Motor neuron (in vitro differentiated cells): Measurements from ENCODE around the gene RGSL1. TPM values are rescaled to one million over a fixed set of nuclear protein-coding genes. Genes with fewer than 3 reads are reported as not detected.

Experiments
- ATAC-seq, 8 experiments: fragments of 200-7000 bp; cut with Tn5 transposase; replicated peaks in 6 of 8; 2 replicates each; pipeline ENCODE4 v1.8.0; 2021; ENCODE audit warnings: mild to moderate bottlenecking in 8 of 8, moderate library complexity in 8 of 8
- H3K27ac ChIP-seq, 2 donors: fragments of 250-450 bp; sonication (Bioruptor Pico); 2 replicates each; pipeline ENCODE4 v1.9.0; 2021; ENCODE audit warnings: antibody characterized with exemption in 2 of 2, mild to moderate bottlenecking in 2 of 2, moderate library complexity in 1 of 2
- H3K4me1 ChIP-seq, 2 donors: fragments of 250-450 bp; sonication (Bioruptor Pico); replicated peaks in 1 of 2; 2 replicates each; pipeline ENCODE4 v1.6.1; 2021; ENCODE audit warnings: antibody characterized with exemption in 2 of 2, mild to moderate bottlenecking in 2 of 2, moderate library complexity in 1 of 2
- H3K4me3 ChIP-seq, 5 donors: fragments of 250-450 bp; sonication (Bioruptor Pico); 2 replicates each; pipeline ENCODE4 v1.9.0; 2021; ENCODE audit warnings: antibody characterized with exemption in 5 of 5, mild to moderate bottlenecking in 5 of 5, moderate library complexity in 4 of 5
- WGBS, 10 experiments: fragments of 450-650 bp; shearing (Covaris generic); methylation state at CpG; one replicate each; pipeline ENCODE4 v1.0.0; 2022; 5-methylcytosine and 5-hydroxymethylcytosine counted together
- in situ Hi-C, 9 experiments: fragments of 400-800 bp; cut with MboI; loops; one replicate each; pipeline ENCODE4 v1.15.0; 2021; ENCODE audit warnings: low sequenced_read_pairs in 9 of 9, low pct_unique_long_range_greater_than_20kb in 2 of 9; ENCODE audit not compliant: unreplicated experiment in 9 of 9
- total RNA-seq, 8 experiments: library from RNA; unstranded; fragments of 300-600 nt; gene quantifications; 2 replicates each; pipeline versions ENCODE4 v1.2.3 to v1.2.4, GENCODE V29; 2022

Gene RGSL1
- 1 to 10 TPM in 1 of 8 experiments, under 1 TPM in 4, not detected in 3; 0.17 to 2.2 (median 0.21) TPM for total RNA-seq

DNA sequence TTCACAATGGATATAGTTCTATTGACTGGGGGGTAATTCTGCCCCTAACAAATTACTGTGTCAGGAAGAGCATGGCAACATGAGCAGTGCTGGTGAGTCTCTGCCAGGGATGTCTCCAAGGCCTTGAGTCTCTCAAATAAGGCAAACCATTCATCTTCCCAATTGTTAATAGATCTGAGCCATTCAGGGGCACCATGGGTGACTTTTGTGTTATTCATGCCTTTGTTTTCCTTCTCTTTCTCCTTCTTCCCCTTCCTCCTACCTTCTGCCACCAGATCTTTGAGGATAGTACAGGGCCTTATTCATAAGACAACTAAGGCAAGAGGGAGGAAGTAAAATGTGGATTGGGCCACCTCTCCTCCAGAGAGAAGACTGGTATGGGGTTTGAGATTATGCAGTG lies at the start of gene RGSL1:
Gene RGSL1, plus strand, starts transcription at position 60 of the 400 bp plus-strand sequence. Its CDS starts 20 bp downstream, at position 80.
- Histone ChIP-seq H3K4me1 (no peaks in the 10 kb centered on the region), H3K27ac (no peak within 1 kb of the TSS), H3K4me3 (no peak within 1 kb of the TSS)
- in situ Hi-C loops = no loop called here
- no peak for ATAC-seq

DNA sequence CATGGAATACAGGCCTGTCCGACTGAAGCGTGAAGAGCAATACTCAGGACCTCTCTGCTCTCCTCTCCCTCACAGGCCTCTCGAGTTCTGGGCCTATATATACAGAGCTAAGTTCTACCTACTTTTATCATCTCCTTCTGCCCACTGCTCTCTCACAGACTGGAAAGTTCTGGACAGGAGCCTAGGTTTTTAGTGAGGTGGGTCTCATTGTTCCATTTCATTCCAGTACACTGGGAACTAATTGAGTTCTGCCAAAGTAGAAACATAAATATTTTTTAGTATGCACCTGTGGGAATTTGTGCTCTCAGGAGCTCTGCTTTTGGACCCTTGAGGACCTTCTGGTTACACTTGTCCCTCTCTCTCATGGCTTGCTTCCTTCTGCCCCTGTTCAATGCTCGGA lies 49.4 kb upstream of the RGSL1 start, which contains the start of gene TEDDM1:
Gene TEDDM1, minus strand, starts transcription at position 101 of the 400 bp plus-strand sequence. CDS start 182 bp downstream, outside the sequence.
- WGBS, 10 experiments = 80 to 100% (median 96%) methylated on average over 1 to 4 of the region's 4 CpGs; no CpG with 5 or more reads in 2 of the 10 experiments
- H3K4me1 ChIP-seq = no peaks in the 10 kb centered on the region
- H3K4me3 ChIP-seq = no peak within 1 kb of the TSS
- in situ Hi-C loops = loop anchor here in 1 of 9 experiments (5.0 kb wide), 1 partner anchor 318 kb away; no protein-coding TSS in a partner anchor
- no peak within 1 kb of the TSS for H3K27ac ChIP-seq
- ATAC-seq = no peak

DNA sequence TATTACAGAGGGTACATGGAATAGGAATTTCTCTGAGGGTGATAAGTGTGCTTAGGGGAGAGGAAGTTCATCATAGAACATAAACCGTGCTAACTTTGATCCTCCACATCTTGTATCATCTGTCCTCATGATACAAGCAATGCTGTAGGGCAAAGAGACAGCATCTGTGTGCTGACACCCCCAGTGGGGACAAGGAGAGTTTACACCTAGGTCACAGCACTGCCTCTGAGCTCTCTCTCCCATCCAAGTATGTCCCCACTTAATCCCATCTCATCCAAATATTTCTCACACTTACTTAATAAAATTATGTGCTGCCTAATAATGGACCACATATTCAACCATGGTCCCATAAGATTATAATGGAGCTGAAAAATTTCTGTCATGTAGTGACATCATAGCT lies 45.2 kb upstream of the RGSL1 start:
- no peak overlapping the region for H3K27ac ChIP-seq
- WGBS, 10 experiments = 33 to 88% (median 67%) methylated on average over 1 of the region's 1 CpG; no CpG with 5 or more reads in 3 of the 10 experiments
- H3K4me3 ChIP-seq = no peak overlapping the region
- peak in 1 of 8 experiments; percentile 76 for ATAC-seq
- in situ Hi-C loops = loop anchor here in 1 of 9 experiments (5.0 kb wide), 1 partner anchor 322 kb away; no protein-coding TSS in a partner anchor
- H3K4me1 ChIP-seq = no peaks in the 10 kb centered on the region

DNA sequence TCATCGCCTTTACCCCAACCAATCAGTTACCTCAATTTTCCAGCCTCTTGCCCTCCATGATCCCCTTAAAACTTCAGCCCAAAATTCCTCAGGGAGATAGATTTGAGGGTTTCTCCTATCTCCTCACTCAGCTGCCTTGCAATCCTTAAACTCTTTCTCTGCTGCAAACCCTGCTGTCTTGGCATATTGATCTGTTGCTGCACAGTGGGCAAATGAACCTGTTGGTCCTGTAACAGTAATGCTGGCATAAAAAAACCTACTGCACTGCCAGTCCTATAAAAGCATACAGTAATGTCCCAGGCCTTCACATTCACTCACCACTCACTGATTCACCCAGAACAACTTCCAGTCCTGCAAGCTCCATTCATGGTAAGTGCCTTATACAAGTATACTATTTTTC lies 44.4 kb upstream of the RGSL1 start:
- in situ Hi-C loops = no loop called here
- WGBS, 10 experiments = 33 to 100% (median 100%) methylated on average over 1 of the region's 1 CpG; no CpG with 5 or more reads in 5 of the 10 experiments
- H3K4me3 ChIP-seq = no peak overlapping the region
- H3K27ac ChIP-seq = no peak overlapping the region
- no peaks in the 10 kb centered on the region for H3K4me1 ChIP-seq
- ATAC-seq = no peak

DNA sequence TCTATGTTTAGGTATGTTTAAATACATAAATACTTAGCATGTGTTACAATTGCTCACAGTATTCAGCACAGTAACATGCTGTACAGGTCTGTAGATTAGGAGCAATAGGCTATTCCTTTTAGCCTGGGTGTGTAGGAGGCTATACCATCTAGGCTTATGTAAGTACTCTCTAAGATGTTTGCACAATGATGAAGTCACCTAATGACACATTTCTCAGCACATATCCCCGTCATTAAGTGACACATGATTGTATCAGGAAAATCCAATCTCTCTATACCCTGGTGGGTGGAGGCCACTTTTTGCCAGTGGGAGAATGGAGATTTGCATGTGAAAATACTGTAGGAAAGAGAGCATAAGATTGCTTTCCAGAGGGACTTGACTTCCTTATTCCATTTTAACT lies 43.9 kb upstream of the RGSL1 start:
- in situ Hi-C loops = no loop called here

DNA sequence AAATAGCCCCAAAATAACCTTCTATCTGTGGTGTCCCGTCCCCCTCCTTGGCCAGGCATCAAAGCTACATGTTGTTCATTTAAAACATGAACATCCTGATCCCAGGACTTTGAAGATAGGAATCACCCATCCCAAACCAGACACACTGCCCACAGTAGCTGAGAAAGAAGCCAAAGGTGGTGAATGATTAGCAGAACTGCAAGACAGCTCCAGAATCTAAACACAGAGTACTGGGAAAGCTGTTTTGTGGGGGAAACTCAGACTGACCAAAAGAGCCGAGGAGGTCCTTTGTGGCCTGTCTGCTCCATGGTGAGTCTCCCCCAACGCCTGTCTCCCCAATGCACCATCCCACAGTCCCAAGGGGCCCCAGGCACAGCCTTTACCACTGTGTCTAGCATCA lies 42.2 kb upstream of the RGSL1 start:
- WGBS, 10 experiments = 0 to 88% (median 73%) methylated on average over 1 to 3 of the region's 3 CpGs; no CpG with 5 or more reads in 5 of the 10 experiments
- H3K4me1 ChIP-seq = no peaks in the 10 kb centered on the region
- in situ Hi-C loops = no loop called here
- H3K27ac ChIP-seq = no peak overlapping the region
- no peak for ATAC-seq
- H3K4me3 ChIP-seq = no peak overlapping the region

More for the DNA sequence above, 43.9 kb upstream of the RGSL1 start:
- Histone ChIP-seq H3K4me1 (no peaks in the 10 kb centered on the region), H3K27ac (no peak overlapping the region), H3K4me3 (no peak overlapping the region)
- WGBS, 10 experiments = 0 to 90% (median 83%) methylated on average over 1 of the region's 1 CpG; no CpG with 5 or more reads in 3 of the 10 experiments
- ATAC-seq = peak in 3 of 8 experiments; percentile 61 to 75 (median 69)

DNA sequence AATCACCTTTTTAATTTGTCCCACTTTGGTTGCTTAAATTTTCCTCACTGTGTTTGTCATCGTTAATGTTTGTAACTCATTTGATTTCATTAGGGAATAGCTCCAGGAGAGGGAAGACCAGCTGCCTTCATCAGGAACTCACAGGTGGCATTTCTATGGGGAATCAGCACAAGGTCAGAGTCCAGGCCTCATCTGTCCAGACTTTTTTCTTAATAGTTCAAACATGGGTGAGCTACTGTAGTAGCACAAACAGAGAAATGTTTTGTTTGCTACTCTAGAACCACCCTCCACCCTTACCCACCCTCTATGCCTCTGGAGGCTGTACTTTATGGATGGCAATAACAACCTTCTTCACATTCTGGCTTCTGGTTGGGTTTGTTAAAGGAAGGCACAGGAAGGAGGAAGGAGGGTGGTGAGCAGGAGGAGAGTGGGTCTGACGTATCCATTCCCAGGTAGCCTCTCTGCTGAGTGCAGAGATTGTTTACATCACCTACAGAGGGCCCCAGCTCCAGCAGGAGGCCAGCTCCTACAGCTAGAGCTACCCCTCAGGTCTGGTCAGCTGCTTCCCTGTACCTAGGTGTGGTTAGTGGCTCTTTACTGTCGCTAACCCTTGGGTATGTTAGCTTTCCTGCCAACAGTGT lies 41.4 kb upstream of the RGSL1 start:
- ATAC-seq = no peak
- in situ Hi-C loops = no loop called here
- H3K4me1 ChIP-seq = no peaks in the 10 kb centered on the region
- H3K27ac ChIP-seq = no peak overlapping the region
- no peak overlapping the region for H3K4me3 ChIP-seq
- 8 to 100% (median 75%) methylated on average over 1 to 3 of the region's 3 CpGs; no CpG with 5 or more reads in 1 of the 10 experiments for WGBS, 10 experiments

DNA sequence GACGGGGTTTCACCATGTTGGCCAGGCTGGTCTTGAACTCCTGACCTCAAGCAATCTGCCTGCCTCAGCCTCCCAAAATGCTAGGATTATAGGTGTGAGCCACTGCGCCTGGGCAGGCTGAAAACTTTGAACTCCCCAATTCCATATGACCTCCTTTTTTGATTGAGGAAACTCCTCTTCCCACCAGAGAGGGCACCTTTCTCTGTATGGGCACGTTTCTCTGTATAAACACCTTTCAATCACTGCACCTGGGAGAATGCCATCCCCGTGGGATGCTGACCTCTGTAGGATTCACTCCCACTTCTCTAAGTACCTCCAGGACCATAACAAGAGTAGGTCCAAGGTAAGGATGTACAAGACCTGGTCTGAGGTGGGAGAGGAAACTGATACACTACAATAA lies 39.8 kb upstream of the RGSL1 start:
- H3K4me3 ChIP-seq = no peak overlapping the region
- in situ Hi-C loops = no loop called here
- WGBS, 10 experiments = 39 to 100% (median 80%) methylated on average over 1 to 4 of the region's 4 CpGs; no CpG with 5 or more reads in 3 of the 10 experiments
- no peaks in the 10 kb centered on the region for H3K4me1 ChIP-seq
- no peak for ATAC-seq
- no peak overlapping the region for H3K27ac ChIP-seq

DNA sequence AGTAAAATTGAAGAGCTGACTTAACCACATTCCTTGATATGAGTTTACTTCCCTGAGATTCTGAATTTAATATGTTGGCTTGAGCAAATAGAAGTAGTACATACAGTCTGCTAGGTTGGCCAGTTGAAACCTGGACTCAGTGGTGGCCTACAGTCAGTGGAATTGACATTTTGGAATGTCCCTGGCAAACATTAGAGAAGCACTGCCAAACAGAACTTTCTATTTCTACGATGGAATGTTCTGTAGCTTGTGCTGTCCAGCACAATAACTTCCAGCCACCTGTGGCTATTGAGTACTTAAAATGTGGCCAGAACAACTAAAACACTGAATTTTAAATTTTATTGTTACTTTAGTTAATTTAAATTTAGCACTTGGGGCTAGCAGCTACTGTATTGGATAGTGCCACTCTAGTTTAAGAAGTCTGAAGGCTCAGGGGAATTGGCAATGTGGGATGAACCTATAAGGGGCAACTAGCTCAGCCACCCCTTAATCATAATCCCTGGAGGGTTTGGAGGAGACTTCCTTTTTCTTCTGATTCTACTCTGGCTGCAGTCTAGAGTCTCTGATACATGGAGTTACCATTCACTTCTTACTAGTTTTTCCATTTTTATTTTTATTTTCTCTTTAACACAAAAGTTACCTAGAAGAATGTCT lies 39.2 kb upstream of the RGSL1 start:
- ATAC-seq = no peak
- Histone ChIP-seq H3K4me3 (no peak overlapping the region), H3K4me1 (no peaks in the 10 kb centered on the region), H3K27ac (no peak overlapping the region)
- in situ Hi-C loops = no loop called here
- 14 to 100% (median 71%) methylated on average over 1 of the region's 1 CpG; no CpG with 5 or more reads in 3 of the 10 experiments for WGBS, 10 experiments

DNA sequence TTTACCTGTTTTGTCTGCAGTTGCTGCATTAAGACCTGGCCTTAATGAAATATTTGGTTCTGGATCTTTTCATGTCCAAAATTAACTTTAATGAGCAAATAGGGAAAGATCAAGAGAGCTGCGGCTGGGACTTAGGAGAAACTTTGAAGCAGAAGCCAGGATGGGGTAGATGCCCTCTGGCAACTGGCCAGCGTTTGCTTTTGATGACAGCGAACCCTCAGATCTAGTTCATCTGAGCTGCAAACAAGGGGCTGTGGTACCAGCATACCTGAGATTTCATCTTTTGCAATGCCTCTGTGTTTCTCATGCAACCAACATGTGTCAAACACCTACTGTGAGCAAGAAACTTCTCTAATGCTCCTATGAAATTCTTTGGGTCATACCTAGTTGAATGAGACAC lies 36.5 kb upstream of the RGSL1 start:
- Histone ChIP-seq H3K4me1 (no peaks in the 10 kb centered on the region), H3K4me3 (no peak overlapping the region), H3K27ac (no peak overlapping the region)
- in situ Hi-C loops = no loop called here
- no peak for ATAC-seq
- WGBS, 10 experiments = 20 to 100% (median 86%) methylated on average over 1 to 3 of the region's 3 CpGs; no CpG with 5 or more reads in 3 of the 10 experiments

DNA sequence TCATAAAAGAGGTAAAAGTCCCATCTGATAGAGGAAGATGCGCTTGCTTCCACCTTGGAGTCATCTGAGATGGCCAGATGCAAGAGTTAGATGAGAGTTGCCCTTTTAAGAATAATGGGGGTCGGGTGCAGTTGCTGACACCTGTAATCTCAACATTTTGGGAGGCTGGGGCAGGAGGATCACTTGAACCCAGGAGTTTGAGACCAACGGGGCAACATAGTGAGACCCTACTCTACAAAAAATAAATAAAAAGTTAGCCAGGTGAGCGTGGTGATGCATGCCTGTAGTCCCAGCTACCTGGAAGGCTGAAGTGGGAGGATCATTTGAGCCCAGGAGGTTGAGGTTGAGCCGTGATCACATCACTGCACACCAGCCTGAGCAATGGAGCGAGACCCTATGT lies 36.0 kb upstream of the RGSL1 start:
- no peak overlapping the region for H3K27ac ChIP-seq
- ATAC-seq = no peak
- no peak overlapping the region for H3K4me3 ChIP-seq
- H3K4me1 ChIP-seq = no peaks in the 10 kb centered on the region
- in situ Hi-C loops = no loop called here
- WGBS, 10 experiments = 0 to 100% (median 81%) methylated on average over 1 to 6 of the region's 6 CpGs; no CpG with 5 or more reads in 1 of the 10 experiments

DNA sequence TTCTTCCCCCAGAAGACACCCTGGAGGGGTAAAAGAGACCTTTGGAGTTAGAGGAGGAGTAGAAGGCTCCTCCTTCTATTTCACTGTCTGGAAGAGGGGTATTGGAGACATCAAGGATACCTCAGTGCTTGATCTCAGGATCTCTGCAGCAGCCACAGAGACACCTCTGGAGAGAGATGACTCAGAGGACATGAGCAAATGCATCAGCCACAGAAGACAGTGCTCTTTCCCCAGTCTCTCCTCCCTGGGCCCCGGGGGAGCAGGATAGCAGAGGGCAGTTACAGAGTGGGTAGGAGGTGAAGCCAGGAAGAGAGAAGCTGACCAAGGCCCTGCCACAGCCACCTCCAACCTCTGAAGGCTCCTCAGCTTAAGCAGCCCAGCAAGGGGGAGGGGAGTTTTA lies 34.2 kb upstream of the RGSL1 start:
- H3K4me1 ChIP-seq = no peaks in the 10 kb centered on the region
- in situ Hi-C loops = no loop called here
- no peak overlapping the region for H3K4me3 ChIP-seq
- 20 to 43% (median 35%) methylated on average over 1 of the region's 1 CpG; no CpG with 5 or more reads in 6 of the 10 experiments for WGBS, 10 experiments
- ATAC-seq = no peak
- no peak overlapping the region for H3K27ac ChIP-seq
